ENCODE results near the gene NUSAP1.

DNA sequence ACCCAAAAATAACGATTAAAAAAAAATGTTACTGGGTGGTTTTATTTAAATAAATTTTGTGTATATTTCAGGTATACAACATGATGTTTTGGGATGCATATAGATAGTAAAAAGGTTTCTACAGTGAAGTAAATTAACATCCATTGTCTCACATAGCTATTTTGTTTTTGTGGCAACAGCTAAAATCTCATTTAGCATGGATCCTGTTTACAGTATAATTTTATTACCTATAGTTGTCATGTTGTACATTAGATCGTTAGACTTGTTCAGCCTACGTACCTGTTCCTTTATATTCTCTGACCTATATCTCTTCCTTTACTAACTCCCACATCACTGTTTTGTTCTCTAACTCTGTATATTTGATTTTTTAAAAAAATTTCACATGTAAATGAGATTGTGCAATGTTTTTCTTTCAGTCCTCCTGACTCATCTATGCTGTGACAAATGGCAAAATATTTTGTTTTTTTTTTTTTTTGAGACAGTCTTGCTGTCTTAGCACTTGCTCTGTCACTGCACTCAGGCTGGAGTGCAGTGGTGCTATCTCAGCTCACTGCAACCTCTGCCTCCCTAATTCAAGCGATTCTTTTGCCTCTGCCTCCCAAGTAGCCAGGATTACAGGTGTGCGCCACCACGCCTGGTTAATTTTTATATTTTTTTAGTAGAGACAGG is 45.9 kb upstream of the NUSAP1 start:
- no peak for TF ChIP-seq POLR2A (IDR thresholded peaks at IDR 0.05)
- TF ChIP-seq, protein P1, sequence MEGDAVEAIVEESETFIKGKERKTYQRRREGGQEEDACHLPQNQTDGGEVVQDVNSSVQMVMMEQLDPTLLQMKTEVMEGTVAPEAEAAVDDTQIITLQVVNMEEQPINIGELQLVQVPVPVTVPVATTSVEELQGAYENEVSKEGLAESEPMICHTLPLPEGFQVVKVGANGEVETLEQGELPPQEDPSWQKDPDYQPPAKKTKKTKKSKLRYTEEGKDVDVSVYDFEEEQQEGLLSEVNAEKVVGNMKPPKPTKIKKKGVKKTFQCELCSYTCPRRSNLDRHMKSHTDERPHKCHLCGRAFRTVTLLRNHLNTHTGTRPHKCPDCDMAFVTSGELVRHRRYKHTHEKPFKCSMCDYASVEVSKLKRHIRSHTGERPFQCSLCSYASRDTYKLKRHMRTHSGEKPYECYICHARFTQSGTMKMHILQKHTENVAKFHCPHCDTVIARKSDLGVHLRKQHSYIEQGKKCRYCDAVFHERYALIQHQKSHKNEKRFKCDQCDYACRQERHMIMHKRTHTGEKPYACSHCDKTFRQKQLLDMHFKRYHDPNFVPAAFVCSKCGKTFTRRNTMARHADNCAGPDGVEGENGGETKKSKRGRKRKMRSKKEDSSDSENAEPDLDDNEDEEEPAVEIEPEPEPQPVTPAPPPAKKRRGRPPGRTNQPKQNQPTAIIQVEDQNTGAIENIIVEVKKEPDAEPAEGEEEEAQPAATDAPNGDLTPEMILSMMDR (IDR thresholded peaks at IDR 0.05) = no peak

All from uterus (tissue), 2 donors.